ENCODE results near the gene RNASE8.
A peak's percentile ranks its signal among the peaks of the same experiment; 100 is the strongest.

Gene RNASE8

DNA sequence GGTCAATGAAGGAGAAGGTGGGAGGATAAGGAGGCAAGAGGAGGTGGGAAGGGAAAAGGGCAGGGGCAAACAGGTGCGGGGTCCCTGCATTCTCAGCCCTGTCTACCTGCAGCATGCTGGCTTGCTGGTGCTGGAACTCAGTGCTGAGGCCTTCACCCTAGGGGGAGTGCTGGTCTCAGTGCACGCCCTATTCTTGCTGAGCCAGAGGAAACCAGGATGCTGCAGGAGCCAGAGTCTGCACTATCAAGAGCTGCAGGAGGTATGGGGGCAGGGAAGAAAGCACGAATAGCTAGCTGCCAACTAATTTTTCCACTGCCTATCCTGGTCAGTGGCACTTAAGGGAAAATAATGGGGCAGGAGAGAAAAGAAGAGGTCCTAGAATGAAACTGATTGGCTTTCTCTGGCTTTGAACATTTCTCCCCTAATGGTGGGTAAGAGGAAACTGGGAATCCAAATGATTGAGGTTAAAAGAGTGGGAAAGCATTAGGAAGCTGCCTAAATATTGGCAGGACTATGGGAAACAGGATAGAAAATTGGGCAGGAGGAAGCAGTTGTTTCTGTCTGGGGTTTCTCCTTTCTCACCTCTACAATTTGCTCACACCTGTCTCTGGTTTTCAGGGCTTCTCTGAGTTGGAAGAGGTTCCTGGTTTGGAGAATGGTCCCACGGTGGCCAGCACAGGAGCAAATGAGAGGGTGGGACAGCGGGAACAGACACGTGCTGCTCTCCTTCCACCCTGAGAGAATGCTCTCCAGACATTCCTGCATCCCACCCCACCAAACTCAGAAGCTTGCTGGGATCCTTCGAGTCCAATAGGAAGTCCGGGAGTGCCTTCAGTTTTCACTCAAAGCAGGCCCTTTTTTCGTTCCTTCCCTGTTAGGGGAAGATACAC is 45.1 kb downstream of the RNASE8 start:
- TF ChIP-seq, protein P1, sequence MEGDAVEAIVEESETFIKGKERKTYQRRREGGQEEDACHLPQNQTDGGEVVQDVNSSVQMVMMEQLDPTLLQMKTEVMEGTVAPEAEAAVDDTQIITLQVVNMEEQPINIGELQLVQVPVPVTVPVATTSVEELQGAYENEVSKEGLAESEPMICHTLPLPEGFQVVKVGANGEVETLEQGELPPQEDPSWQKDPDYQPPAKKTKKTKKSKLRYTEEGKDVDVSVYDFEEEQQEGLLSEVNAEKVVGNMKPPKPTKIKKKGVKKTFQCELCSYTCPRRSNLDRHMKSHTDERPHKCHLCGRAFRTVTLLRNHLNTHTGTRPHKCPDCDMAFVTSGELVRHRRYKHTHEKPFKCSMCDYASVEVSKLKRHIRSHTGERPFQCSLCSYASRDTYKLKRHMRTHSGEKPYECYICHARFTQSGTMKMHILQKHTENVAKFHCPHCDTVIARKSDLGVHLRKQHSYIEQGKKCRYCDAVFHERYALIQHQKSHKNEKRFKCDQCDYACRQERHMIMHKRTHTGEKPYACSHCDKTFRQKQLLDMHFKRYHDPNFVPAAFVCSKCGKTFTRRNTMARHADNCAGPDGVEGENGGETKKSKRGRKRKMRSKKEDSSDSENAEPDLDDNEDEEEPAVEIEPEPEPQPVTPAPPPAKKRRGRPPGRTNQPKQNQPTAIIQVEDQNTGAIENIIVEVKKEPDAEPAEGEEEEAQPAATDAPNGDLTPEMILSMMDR (conservative IDR thresholded peaks at IDR 0.05; ENCODE audit: low read depth, low read length): no peak
- Histone ChIP-seq H3K36me3 (ENCODE audit: insufficient read depth) (no peaks in the 10 kb centered on the region), H3K9ac (no peak overlapping the region; the same call in 1 of the 2 replicates), H2AFZ (ENCODE audit: low read depth) (peak overlapping the region; percentile 57; the same call in 1 of the 2 replicates), H3K79me2 (ENCODE audit: insufficient read depth, low read depth) (no peaks in the 10 kb centered on the region), H3K27me3 (ENCODE audit: insufficient read depth, low read depth) (no peaks in the 10 kb centered on the region), H3K4me2 (peak overlapping the region; percentile 73), H3K4me3 (IDR thresholded peaks at IDR 0.05; ENCODE audit: insufficient read depth, low read depth, low read length) (no peak overlapping the region), H3K4me1 (ENCODE audit: low read depth, poor library complexity, severe bottlenecking) (peaks cover 52% of the 10 kb centered on the region), H4K20me1 (ENCODE audit: insufficient read depth) (no peaks in the 10 kb centered on the region), H3K27ac (no peak overlapping the region)

DNA sequence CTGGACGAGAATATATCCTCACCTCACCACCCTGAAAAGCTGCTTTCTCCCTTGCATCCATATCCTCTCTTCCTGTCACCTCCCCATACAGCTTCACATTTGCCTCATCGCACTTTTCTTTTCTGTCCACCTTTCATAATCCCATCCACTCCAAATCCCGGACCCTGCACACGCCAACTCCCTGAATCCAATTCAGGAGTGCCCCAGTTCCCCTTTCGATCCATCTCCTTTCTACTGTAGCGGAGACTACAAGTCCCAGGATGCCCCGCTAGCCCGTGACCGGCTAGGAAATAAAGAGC is 45.7 kb downstream of the RNASE8 start:
- no peaks in the 10 kb centered on the region for H3K36me3 ChIP-seq (ENCODE audit: insufficient read depth)
- H3K27me3 ChIP-seq (ENCODE audit: insufficient read depth, low read depth): no peaks in the 10 kb centered on the region
- no peaks in the 10 kb centered on the region for H4K20me1 ChIP-seq (ENCODE audit: insufficient read depth)
- peak overlapping the region; percentile 73; the same call in 1 of the 2 replicates for H3K4me2 ChIP-seq
- peak overlapping the region; percentile 57; the same call in 1 of the 2 replicates for H2AFZ ChIP-seq (ENCODE audit: low read depth)
- H3K4me3 ChIP-seq (IDR thresholded peaks at IDR 0.05; ENCODE audit: insufficient read depth, low read depth, low read length): no peak overlapping the region
- H3K79me2 ChIP-seq (ENCODE audit: insufficient read depth, low read depth): no peaks in the 10 kb centered on the region
- TF ChIP-seq, protein P1 (conservative IDR thresholded peaks at IDR 0.05; ENCODE audit: low read depth, low read length): peak; percentile 65
- H3K9ac ChIP-seq: peak overlapping the region; percentile 99
- peaks cover 58% of the 10 kb centered on the region for H3K4me1 ChIP-seq (ENCODE audit: low read depth, poor library complexity, severe bottlenecking)
- peak overlapping the region; percentile 99 for H3K27ac ChIP-seq

DNA sequence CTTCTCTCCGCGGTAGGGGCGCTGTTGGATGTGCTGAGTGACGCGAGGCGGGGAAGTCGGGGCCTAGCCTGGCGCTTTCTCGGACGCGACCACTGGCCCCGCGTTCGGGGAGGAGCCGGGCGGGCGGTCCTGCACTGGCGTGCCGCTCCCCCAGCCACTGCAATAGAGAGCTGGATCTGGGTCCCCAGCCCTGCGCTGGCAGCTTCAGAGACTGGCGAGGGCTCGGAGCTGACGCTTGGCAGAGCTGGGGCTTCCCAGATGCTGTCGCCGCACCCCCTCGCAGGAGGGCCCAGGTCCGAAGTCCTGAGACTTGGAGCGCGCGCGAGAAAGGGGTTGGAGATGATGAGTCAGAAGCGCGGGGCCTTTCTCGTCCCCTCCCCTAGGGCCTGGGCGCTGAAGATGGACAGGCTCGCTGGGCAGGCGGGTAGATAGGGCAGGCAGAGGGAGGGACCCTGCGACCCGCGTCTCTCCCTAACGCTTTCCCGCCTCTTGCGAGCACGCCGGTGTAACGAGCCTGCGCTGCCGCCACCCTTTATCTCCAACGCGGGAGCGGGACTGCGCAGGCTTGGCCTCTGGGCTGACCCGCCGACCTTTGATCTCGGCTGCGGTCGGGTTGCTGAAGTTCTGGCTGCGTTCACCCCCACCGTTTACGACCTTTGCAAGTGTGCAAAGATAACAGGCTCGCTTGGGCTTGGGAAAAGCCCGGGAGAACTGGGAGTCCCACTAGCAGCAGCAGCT is 46.3 kb downstream of the RNASE8 start:
- no peaks in the 10 kb centered on the region for H3K27me3 ChIP-seq (ENCODE audit: insufficient read depth, low read depth)
- H4K20me1 ChIP-seq (ENCODE audit: insufficient read depth): no peaks in the 10 kb centered on the region
- H3K9ac ChIP-seq: peak overlapping the region; percentile 99
- no peaks in the 10 kb centered on the region for H3K36me3 ChIP-seq (ENCODE audit: insufficient read depth)
- peak overlapping the region; percentile 73 for H3K4me2 ChIP-seq
- TF ChIP-seq, protein P1 (conservative IDR thresholded peaks at IDR 0.05; ENCODE audit: low read depth, low read length): no peak; the same call in 1 of the 2 replicates
- H3K79me2 ChIP-seq (ENCODE audit: insufficient read depth, low read depth): no peaks in the 10 kb centered on the region
- no peak overlapping the region for H3K4me3 ChIP-seq (IDR thresholded peaks at IDR 0.05; ENCODE audit: insufficient read depth, low read depth, low read length)
- peaks cover 63% of the 10 kb centered on the region for H3K4me1 ChIP-seq (ENCODE audit: low read depth, poor library complexity, severe bottlenecking)
- peak overlapping the region; percentile 57 for H2AFZ ChIP-seq (ENCODE audit: low read depth)
- peak overlapping the region; percentile 99 for H3K27ac ChIP-seq

DNA sequence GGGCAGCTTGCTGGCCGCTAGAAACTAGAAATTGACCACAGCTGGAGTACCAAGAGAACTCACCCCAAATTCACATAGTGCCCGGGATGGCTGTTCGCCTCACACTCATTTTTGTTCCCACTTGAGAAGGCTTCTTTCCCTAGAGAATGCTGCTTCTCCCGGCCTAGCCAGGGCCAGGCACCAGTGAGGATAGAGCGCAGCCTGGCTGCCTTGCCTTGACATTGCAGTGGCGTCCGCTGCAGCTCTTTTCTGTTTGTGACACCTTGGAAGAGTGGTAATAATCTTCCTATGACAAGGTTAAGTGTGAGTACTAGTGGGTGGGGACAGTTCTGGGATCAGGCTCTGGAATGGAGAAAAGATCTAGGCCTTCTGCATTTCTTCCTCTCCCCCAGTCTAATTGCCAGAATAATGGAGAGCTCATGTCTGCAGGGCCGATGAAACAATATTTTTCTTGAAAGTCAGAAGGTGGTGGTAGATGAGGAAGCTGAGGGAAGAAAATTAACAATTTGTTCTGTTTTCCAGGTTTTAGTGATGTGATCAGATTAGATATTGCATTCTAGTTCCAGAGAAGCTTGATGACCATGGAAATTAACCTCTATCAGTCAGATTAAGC is 46.9 kb downstream of the RNASE8 start:
- Histone ChIP-seq H3K4me3 (IDR thresholded peaks at IDR 0.05; ENCODE audit: insufficient read depth, low read depth, low read length) (no peak overlapping the region), H4K20me1 (ENCODE audit: insufficient read depth) (no peaks in the 10 kb centered on the region), H3K27ac (peak overlapping the region; percentile 99), H3K9ac (peak overlapping the region; percentile 99), H3K27me3 (ENCODE audit: insufficient read depth, low read depth) (no peaks in the 10 kb centered on the region), H3K4me2 (peak overlapping the region; percentile 52), H3K36me3 (ENCODE audit: insufficient read depth) (no peaks in the 10 kb centered on the region), H3K79me2 (ENCODE audit: insufficient read depth, low read depth) (no peaks in the 10 kb centered on the region), H2AFZ (ENCODE audit: low read depth) (peak overlapping the region; percentile 57), H3K4me1 (ENCODE audit: low read depth, poor library complexity, severe bottlenecking) (peaks cover 66% of the 10 kb centered on the region)
- TF ChIP-seq, protein P1 (conservative IDR thresholded peaks at IDR 0.05; ENCODE audit: low read depth, low read length): peak; percentile 66; the same call in 1 of the 2 replicates
